Breast epithelium (tissue), 3 donors: ENCODE results near the gene C10orf62.

ENCODE experiments used
- CTCF ChIP-seq, 3 donors: fragments of 450-650 bp; IDR thresholded peaks; one replicate each; pipeline ENCODE4 v1.5.1; 2016 to 2017; ENCODE audit warnings: antibody characterized with exemption in 3 of 3, mild to moderate bottlenecking in 3 of 3, moderate library complexity in 3 of 3
- POLR2A ChIP-seq: fragments of 450-650 bp; IDR thresholded peaks from one replicate; pipeline ENCODE4 v1.6.1; 2016; ENCODE audit warnings: antibody characterized with exemption, mild to moderate bottlenecking, moderate library complexity
- POLR2AphosphoS5 ChIP-seq, 3 donors: sonication (generic); formaldehyde crosslinking; IDR thresholded peaks; one replicate each; pipeline ENCODE4 v1.6.1; 2017; ENCODE audit warnings: antibody characterized with exemption in 3 of 3

GRCh38 chr10:97547271-97547600, 42.3 kb upstream of the C10orf62 start:
- TF ChIP-seq POLR2A = no peak
- no peak for TF ChIP-seq CTCF (IDR thresholded peaks at IDR 0.05)
- TF ChIP-seq POLR2AphosphoS5 (IDR thresholded peaks at IDR 0.05) = no peak
